ENCODE results near the gene CMC1. TPM values are rescaled to one million over a fixed set of nuclear protein-coding genes. Genes with fewer than 3 reads are reported as not detected.

The CMC1 gene
- total and polyA plus RNA-seq, 9 of the 15 experiments (the other 6 are each of a cell fraction or from before 2014, with no cell fraction given): 15.9 to 74.6 (median 48.9) TPM

- no peak for TF ChIP-seq CHD7 (IDR thresholded peaks at IDR 0.05; ENCODE audit: low read depth, low read length)
These were observed at the start of gene CMC1 (continued) for GRCh38 chr3:28241221-28242160.
